H1 (cell line): ENCODE data around the gene SOX6. TPM values are rescaled to one million over a fixed set of nuclear protein-coding genes. Genes with fewer than 3 reads are reported as not detected.

Source experiments
- CTCF ChIA-PET: fragments of 300-600 bp; sonication (Branson Sonifier 250); formaldehyde crosslinking; loops from one replicate; lab custom pipeline; 2021; ENCODE audit not compliant: partially characterized antibody; lab: Charles Lee
- POLR2A ChIA-PET: fragments of 300-600 bp; sonication (Branson Sonifier 250); formaldehyde crosslinking; loops from one replicate; lab custom pipeline; 2021; ENCODE audit warnings: inconsistent platforms; ENCODE audit not compliant: partially characterized antibody; lab: Charles Lee
- DNase-seq, 2 experiments: peaks; one replicate each; pipeline versions ENCODE4 v3.0.0 to v3.0.0-alpha.2; 2010 to 2022; ENCODE audit warnings: low spot score in 2 of 2, low read depth in 1 of 2, mixed read lengths in 1 of 2
- FAIRE-seq: peaks from 2 replicates; lab custom pipeline; 2011; peaks lifted over from hg19 to GRCh38; lab: Jason Lieb, UNC
- H2AFZ ChIP-seq: 2 replicates; pipeline ENCODE4 v1.8.1; 2012; ENCODE audit warnings: low read length, inconsistent platforms
- H2AK5ac ChIP-seq: 2 replicates; pipeline ENCODE4 v1.6.1; 2013; ENCODE audit warnings: low read depth, low read length
- H2BK120ac ChIP-seq: replicated peaks from 2 replicates; pipeline ENCODE3; 2013; ENCODE audit warnings: low read depth, low read length, inconsistent platforms
- H2BK12ac ChIP-seq: 2 replicates; pipeline ENCODE4 v1.6.1; 2013; ENCODE audit warnings: low read depth, low read length
- H2BK15ac ChIP-seq: 2 replicates; pipeline ENCODE4 v1.6.1; 2013; ENCODE audit warnings: low read length
- H2BK20ac ChIP-seq: 2 replicates; pipeline ENCODE4 v1.6.1; 2013; ENCODE audit warnings: low read length
- H2BK5ac ChIP-seq: 2 replicates; pipeline ENCODE4 v1.6.1; 2013; ENCODE audit warnings: low read depth, low read length
- H3K14ac ChIP-seq: 2 replicates; pipeline ENCODE4 v1.6.1; 2013; ENCODE audit warnings: inconsistent platforms; ENCODE audit not compliant: insufficient read length
- H3K18ac ChIP-seq: 2 replicates; pipeline ENCODE4 v1.6.1; 2013; ENCODE audit warnings: low read length; ENCODE audit errors: extremely low read depth
- H3K23ac ChIP-seq: 2 replicates; pipeline ENCODE4 v1.6.1; 2013; ENCODE audit warnings: inconsistent platforms; ENCODE audit not compliant: insufficient read length
- H3K23me2 ChIP-seq: 2 replicates; pipeline ENCODE4 v1.6.1; 2013; ENCODE audit warnings: low read depth, low read length
- H3K27ac ChIP-seq: 2 replicates; pipeline ENCODE4 v1.6.1; 2011; ENCODE audit warnings: low read depth, low read length, inconsistent platforms
- H3K27me3 ChIP-seq, 4 experiments: replicated peaks in 1 of 4; 1 replicate in 1 of 4; 2 replicates in 3 of 4; pipeline versions ENCODE4 v1.6.1 to v1.8.1; 2011 to 2013; ENCODE audit warnings: low read length in 3 of 4, mild to moderate bottlenecking in 3 of 4, inconsistent platforms in 2 of 4, mixed read lengths in 2 of 4, moderate library complexity in 1 of 4; ENCODE audit not compliant: control insufficient read depth in 3 of 4, insufficient read depth in 3 of 4; ENCODE audit errors: extremely low read depth in 1 of 4
- H3K36me3 ChIP-seq, 4 experiments: 2 replicates each; pipeline versions ENCODE4 v1.6.1 to v1.8.1; 2011 to 2013; ENCODE audit warnings: mild to moderate bottlenecking in 4 of 4, low read length in 3 of 4, moderate library complexity in 2 of 4, control low read depth in 1 of 4, inconsistent platforms in 1 of 4; ENCODE audit not compliant: insufficient read depth in 4 of 4, control insufficient read depth in 2 of 4
- H3K4ac ChIP-seq: replicated peaks from 2 replicates; pipeline ENCODE3; 2013; ENCODE audit warnings: low read length, low read depth, mixed read lengths, inconsistent platforms; ENCODE audit not compliant: insufficient read length
- H3K4me1 ChIP-seq, 4 experiments: replicated peaks in 1 of 4; 1 replicate in 1 of 4; 2 replicates in 3 of 4; pipeline versions ENCODE4 v1.6.1 to v1.8.1; 2011 to 2013; ENCODE audit warnings: low read length in 3 of 4, inconsistent platforms in 2 of 4, mixed read lengths in 1 of 4; ENCODE audit not compliant: insufficient read depth in 4 of 4, control insufficient read depth in 3 of 4
- H3K4me2 ChIP-seq, 2 experiments: 2 replicates each; pipeline versions ENCODE4 v1.6.1 to v1.8.1; 2011 to 2013; ENCODE audit warnings: low read depth in 2 of 2, low read length in 2 of 2, control low read depth in 1 of 2, inconsistent platforms in 1 of 2, mild to moderate bottlenecking in 1 of 2; ENCODE audit not compliant: insufficient read depth in 1 of 2
- H3K4me3 ChIP-seq, 4 experiments: fragments of 200-600, 300-600 bp in 1 of 4; sonication (generic), shearing (Covaris generic), sonication (Bioruptor Twin) in 1 of 4; 2 replicates each; pipeline versions ENCODE4 v1.5.1 to v1.8.1; 2011 to 2016; ENCODE audit warnings: low read length in 4 of 4, low read depth in 3 of 4, control low read depth in 2 of 4, inconsistent platforms in 2 of 4, mild to moderate bottlenecking in 2 of 4, mixed read lengths in 1 of 4, moderate library complexity in 1 of 4; ENCODE audit not compliant: insufficient read depth in 2 of 4; ENCODE audit errors: extremely low read depth in 1 of 4
- H3K56ac ChIP-seq: replicated peaks from 2 replicates; pipeline ENCODE3; 2013; ENCODE audit warnings: low read depth, mild to moderate bottlenecking, mixed read lengths, low read length, inconsistent platforms; ENCODE audit not compliant: insufficient read length
- H3K79me1 ChIP-seq: 2 replicates; pipeline ENCODE4 v1.6.1; 2013; ENCODE audit warnings: low read depth, low read length, control low read depth
- H3K79me2 ChIP-seq, 2 experiments: 2 replicates each; pipeline versions ENCODE4 v1.6.1 to v1.8.1; 2012 to 2013; ENCODE audit warnings: low read length in 2 of 2, mild to moderate bottlenecking in 2 of 2, inconsistent platforms in 1 of 2; ENCODE audit not compliant: insufficient read depth in 2 of 2, control insufficient read depth in 1 of 2
- H3K9ac ChIP-seq, 4 experiments: replicated peaks in 1 of 4; 1 replicate in 1 of 4; 2 replicates in 3 of 4; pipeline versions ENCODE4 v1.6.1 to v1.8.1; 2011 to 2013; ENCODE audit warnings: low read depth in 3 of 4, low read length in 3 of 4, control low read depth in 2 of 4, mild to moderate bottlenecking in 2 of 4, moderate library complexity in 2 of 4, inconsistent platforms in 1 of 4; ENCODE audit errors: extremely low read depth in 1 of 4
- H3K9me3 ChIP-seq, 2 experiments: 2 replicates each; pipeline versions ENCODE4 v1.6.1 to v1.8.1; 2012 to 2013; ENCODE audit warnings: mild to moderate bottlenecking in 2 of 2, moderate library complexity in 2 of 2, control low read depth in 1 of 2, inconsistent platforms in 1 of 2, low read depth in 1 of 2, low read length in 1 of 2, mixed read lengths in 1 of 2; ENCODE audit not compliant: insufficient read depth in 2 of 2
- H4K20me1 ChIP-seq, 2 experiments: replicated peaks in 1 of 2; 2 replicates each; pipeline versions ENCODE3 to v1.8.1; 2011 to 2013; ENCODE audit warnings: inconsistent platforms in 2 of 2, low read length in 2 of 2, mild to moderate bottlenecking in 1 of 2; ENCODE audit not compliant: insufficient read depth in 2 of 2, control insufficient read depth in 1 of 2
- H4K5ac ChIP-seq: 2 replicates; pipeline ENCODE4 v1.6.1; 2013; ENCODE audit warnings: low read length, low read depth, mixed read lengths, inconsistent platforms; ENCODE audit not compliant: insufficient read length
- H4K8ac ChIP-seq: 2 replicates; pipeline ENCODE4 v1.8.0; 2013; ENCODE audit warnings: mild to moderate bottlenecking, moderate library complexity, low read length, inconsistent platforms; ENCODE audit not compliant: insufficient read depth; ENCODE audit errors: extremely low read depth
- H4K91ac ChIP-seq: replicated peaks from 2 replicates; pipeline ENCODE3; 2013; ENCODE audit warnings: low read length, mixed read lengths, inconsistent platforms; ENCODE audit not compliant: insufficient read length
- CEBPB ChIP-seq: IDR thresholded peaks from 2 replicates; pipeline ENCODE4 v1.6.1; 2012; ENCODE audit warnings: low read depth, low read length
- SIN3A ChIP-seq, 2 experiments: IDR thresholded peaks in 1 of 2; conservative IDR thresholded peaks in 1 of 2; 2 replicates each; pipeline ENCODE4 v1.6.1; 2011 to 2012; ENCODE audit warnings: low read length in 2 of 2, improper control_type of control experiment in 1 of 2, low read depth in 1 of 2, mild to moderate bottlenecking in 1 of 2
- polyA plus RNA-seq, 7 experiments: library from polyadenylated mRNA; depleted of rRNA in 3 of 7; stranded (reverse) in 5 of 7; unstranded in 2 of 7; fragments of >200 nt in 5 of 7; fragments of 200-250 nt in 2 of 7; gene quantifications; 1 replicate in 5 of 7; 2 replicates in 1 of 7; 4 replicates in 1 of 7; pipeline versions ENCODE4 v1.2.1 to v1.2.3, GENCODE V29; 2011 to 2013; ENCODE audit warnings: missing spikeins in 2 of 7, mixed read lengths in 2 of 7
- total RNA-seq: library from RNA; stranded (reverse); fragmentation: NEBNext Ultra II Directional; extraction: Animal tissue kit (Norgen Biotek cat#: 25700); gene quantifications from 2 replicates; pipeline ENCODE4 v1.2.1, GENCODE V29; 2021

The SOX6 gene
- total and polyA plus RNA-seq, 2 of the 8 experiments (the other 6 are each of a cell fraction or from before 2014, with no cell fraction given) = 0.09 TPM; not detected in 1

DNA sequence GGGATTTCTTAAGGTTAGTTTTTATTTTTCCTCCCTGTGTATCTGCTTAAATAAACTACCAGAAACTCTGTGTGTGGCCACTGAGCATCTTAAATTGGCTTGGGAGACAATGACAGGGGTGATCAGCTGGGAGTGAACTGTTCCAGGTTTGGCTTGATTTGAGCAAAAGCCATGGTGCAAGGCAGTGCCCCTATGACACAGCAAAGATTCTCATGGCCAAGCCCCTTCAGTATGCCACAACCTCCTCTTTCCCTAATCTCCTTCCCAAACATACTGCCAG is 370.5 kb downstream of the SOX6 start:
- Histone ChIP-seq H3K4me3 (no peak overlapping the region), H4K5ac (no peak overlapping the region), H3K4ac (no peak overlapping the region), H3K4me1 (no peaks in the 10 kb centered on the region), H2BK15ac (no peak overlapping the region), H2AK5ac (no peak overlapping the region), H3K36me3 (no peaks in the 10 kb centered on the region), H3K79me1 (no peaks in the 10 kb centered on the region), H3K79me2 (no peaks in the 10 kb centered on the region), H3K23me2 (peaks cover 2% of the 10 kb centered on the region; the same call in 1 of the 2 replicates), H3K9ac (no peak overlapping the region), H4K20me1 (peaks cover 0 to 2% of the 10 kb centered on the region in 2 experiments), H2BK5ac (no peak overlapping the region), H3K14ac (no peak overlapping the region), H2BK20ac (no peak overlapping the region), H3K18ac (no peak overlapping the region), H2BK120ac (no peak overlapping the region), H3K27ac (no peak overlapping the region), H4K91ac (no peak overlapping the region), H3K27me3 (peaks cover 11 to 34% (median 25%) of the 10 kb centered on the region in 4 experiments), H3K23ac (no peak overlapping the region), H3K9me3 (no peaks in the 10 kb centered on the region), H4K8ac (no peak overlapping the region), H2BK12ac (no peak overlapping the region), H2AFZ (no peak overlapping the region), H3K56ac (no peak overlapping the region), H3K4me2 (no peak overlapping the region)
- no peak for FAIRE-seq
- ChIA-PET CTCF (interaction anchor here (3.9 to 4.5 kb wide), 2 partner anchors 16 to 46 kb away, joined by 14 to 31 read pairs; no protein-coding TSS in a partner anchor), POLR2A (no interaction called here)
- no peak for DNase-seq
- TF ChIP-seq CEBPB (no peak), SIN3A (conservative IDR thresholded peaks at IDR 0.05 in 1 of 2, IDR thresholded peaks at IDR 0.05 in 1 of 2; ENCODE audit: low read depth in 1 of 2, low read length in 2 of 2) (no peak)
